Caco-2 (cell line): Measurements from ENCODE around the gene TNNI2. TPM values are rescaled to one million over a fixed set of nuclear protein-coding genes. Genes with fewer than 3 reads are reported as not detected.

ENCODE experiments used
- BruUV-seq: library from RNA; stranded (reverse); fragments of 400-500 nt; replicated peaks from 2 replicates; lab custom pipeline; 2021; lab: Mats Ljungman, UMichigan
- CTCF ChIA-PET: fragments of 300-600 bp; sonication (Branson Sonifier 250); formaldehyde crosslinking; loops from one replicate; lab custom pipeline; 2022; ENCODE audit warnings: antibody characterized with exemption; lab: Charles Lee
- POLR2A ChIA-PET: fragments of 300-600 bp; sonication (Branson Sonifier 250); formaldehyde crosslinking; loops from one replicate; lab custom pipeline; 2022; ENCODE audit warnings: antibody characterized with exemption; lab: Charles Lee
- DNase-seq, 2 experiments: peaks; one replicate each; pipeline versions ENCODE4 v3.0.0 to v3.0.0-alpha.2; 2020 to 2022
- H3K27me3 ChIP-seq: replicated peaks from 2 replicates; pipeline ENCODE4 v1.6.0; 2011; ENCODE audit warnings: low read length; ENCODE audit not compliant: control insufficient read depth, insufficient read depth
- H3K36me3 ChIP-seq: 2 replicates; pipeline ENCODE4 v1.5.1; 2011; ENCODE audit warnings: low read length; ENCODE audit not compliant: control insufficient read depth, insufficient read depth
- H3K4me1 ChIP-seq: fragments of 250-450 bp; sonication (Bioruptor Pico); 2 replicates; pipeline ENCODE4 v1.5.1; 2020; ENCODE audit warnings: mild to moderate bottlenecking
- H3K4me3 ChIP-seq: 2 replicates; pipeline ENCODE4 v1.5.1; 2011; ENCODE audit warnings: low read depth, mild to moderate bottlenecking, control low read depth, low read length
- H3K9me3 ChIP-seq: fragments of 250-450 bp; sonication (Bioruptor Pico); 2 replicates; pipeline ENCODE4 v1.5.1; 2020; ENCODE audit warnings: mild to moderate bottlenecking, moderate library complexity
- H3K27ac Mint-ChIP-seq: one replicate; pipeline ENCODE4 v1.8.0; 2022; ENCODE audit warnings: mixed read lengths; ENCODE audit not compliant: unreplicated experiment
- H3K27me3 Mint-ChIP-seq: one replicate; pipeline ENCODE4 v1.8.0; 2022; ENCODE audit warnings: mixed read lengths; ENCODE audit not compliant: insufficient read depth, unreplicated experiment
- H3K36me3 Mint-ChIP-seq: one replicate; pipeline ENCODE4 v1.8.0; 2022; ENCODE audit warnings: mild to moderate bottlenecking, mixed read lengths; ENCODE audit not compliant: insufficient read depth, unreplicated experiment
- H3K4me1 Mint-ChIP-seq: one replicate; pipeline ENCODE4 v1.8.0; 2022; ENCODE audit warnings: low read depth, mixed read lengths; ENCODE audit not compliant: unreplicated experiment
- H3K4me3 Mint-ChIP-seq: one replicate; pipeline ENCODE4 v1.8.0; 2022; ENCODE audit warnings: mild to moderate bottlenecking, moderate library complexity, mixed read lengths; ENCODE audit not compliant: unreplicated experiment
- H3K9me3 Mint-ChIP-seq: one replicate; pipeline ENCODE4 v1.8.0; 2022; ENCODE audit warnings: mixed read lengths; ENCODE audit not compliant: unreplicated experiment
- CTCF ChIP-seq, 2 experiments: fragments of 200-600 bp in 1 of 2; IDR thresholded peaks; 1 replicate in 1 of 2; 2 replicates in 1 of 2; pipeline versions ENCODE4 v1.5.1 to v1.8.0; 2011 to 2022; ENCODE audit warnings: antibody characterized with exemption in 1 of 2, control low read depth in 1 of 2, inconsistent platforms in 1 of 2, low read depth in 1 of 2, low read length in 1 of 2, mild to moderate bottlenecking in 1 of 2, moderate library complexity in 1 of 2; ENCODE audit not compliant: insufficient read depth in 1 of 2, severe bottlenecking in 1 of 2, unreplicated experiment in 1 of 2
- intact Hi-C: fragments of 100-400 bp; cut with micrococcal nuclease; formaldehyde crosslinking; loops from one replicate; pipeline ENCODE4 v1.10.0; 2022; ENCODE audit not compliant: unreplicated experiment
- total RNA-seq: library from RNA; stranded (reverse); gene quantifications from 2 replicates; pipeline ENCODE4 v1.2.3, GENCODE V29; 2022

Gene TNNI2
- total RNA-seq, 1 experiment from 2014 or later: 8.6 TPM

GRCh38 chr11:1857064-1857463 lies 18.3 kb downstream of the TNNI2 start:
- no peak for DNase-seq
- intact Hi-C loops: no loop called here
- no TSS peak for BruUV-seq
- Histone ChIP-seq H3K9me3 (no peaks in the 10 kb centered on the region), H3K4me1 (no peaks in the 10 kb centered on the region), H3K36me3 (no peaks in the 10 kb centered on the region), H3K4me3 (no peak overlapping the region), H3K27me3 (no peaks in the 10 kb centered on the region)
- POLR2A ChIA-PET: no interaction called here
- H3K4me1 Mint-ChIP-seq: no peaks in the 10 kb centered on the region
- no peaks in the 10 kb centered on the region for H3K9me3 Mint-ChIP-seq
- H3K4me3 Mint-ChIP-seq: no peak overlapping the region
- no peak overlapping the region for H3K27ac Mint-ChIP-seq
- TF ChIP-seq CTCF (IDR thresholded peaks at IDR 0.05; ENCODE audit: insufficient read depth in 1 of 2, low read depth in 1 of 2, low read length in 1 of 2, severe bottlenecking in 1 of 2, unreplicated experiment in 1 of 2): no peak
- H3K27me3 Mint-ChIP-seq: no peaks in the 10 kb centered on the region
- H3K36me3 Mint-ChIP-seq: no peaks in the 10 kb centered on the region
- CTCF ChIA-PET: interaction anchor here (1.0 kb wide), 1 partner anchor 294 kb away, joined by 5 read pairs; no protein-coding TSS in a partner anchor

GRCh38 chr11:1858154-1858553 lies 19.4 kb downstream of the TNNI2 start:
- no peaks in the 10 kb centered on the region for H3K9me3 ChIP-seq
- TF ChIP-seq CTCF (IDR thresholded peaks at IDR 0.05; ENCODE audit: insufficient read depth in 1 of 2, low read depth in 1 of 2, low read length in 1 of 2, severe bottlenecking in 1 of 2, unreplicated experiment in 1 of 2): no peak
- H3K27me3 ChIP-seq: no peaks in the 10 kb centered on the region
- ChIA-PET POLR2A (interaction anchor here (0.5 kb wide), 1 partner anchor 178 kb away, joined by 3 read pairs; no protein-coding TSS in a partner anchor), CTCF (interaction anchor here (0.7 to 1.0 kb wide), 2 partner anchors 24 to 293 kb away, joined by 3 to 5 read pairs; no protein-coding TSS in a partner anchor)
- no peak for DNase-seq
- Mint-ChIP-seq H3K4me3 (no peak overlapping the region), H3K27ac (no peak overlapping the region), H3K4me1 (no peaks in the 10 kb centered on the region), H3K27me3 (no peaks in the 10 kb centered on the region), H3K9me3 (no peaks in the 10 kb centered on the region), H3K36me3 (no peaks in the 10 kb centered on the region)
- no peaks in the 10 kb centered on the region for H3K36me3 ChIP-seq
- intact Hi-C loops: no loop called here
- no TSS peak for BruUV-seq
- no peak overlapping the region for H3K4me3 ChIP-seq
- peaks cover 1% of the 10 kb centered on the region; the same call in 1 of the 2 replicates for H3K4me1 ChIP-seq

- no peaks in the 10 kb centered on the region for H3K9me3 ChIP-seq
- intact Hi-C loops: no loop called here
- no peak for DNase-seq
- H3K27me3 Mint-ChIP-seq: no peaks in the 10 kb centered on the region
- H3K36me3 Mint-ChIP-seq: no peaks in the 10 kb centered on the region
- no TSS peak for BruUV-seq
- ChIA-PET POLR2A (no interaction called here), CTCF (no interaction called here)
- no peak overlapping the region for H3K27ac Mint-ChIP-seq
- TF ChIP-seq CTCF (IDR thresholded peaks at IDR 0.05; ENCODE audit: insufficient read depth in 1 of 2, low read depth in 1 of 2, low read length in 1 of 2, severe bottlenecking in 1 of 2, unreplicated experiment in 1 of 2): no peak
- no peaks in the 10 kb centered on the region for H3K36me3 ChIP-seq
- no peaks in the 10 kb centered on the region for H3K4me1 Mint-ChIP-seq
- H3K9me3 Mint-ChIP-seq: no peaks in the 10 kb centered on the region
- H3K4me3 ChIP-seq: no peak overlapping the region
- no peaks in the 10 kb centered on the region for H3K27me3 ChIP-seq
- H3K4me3 Mint-ChIP-seq: no peak overlapping the region
- peaks cover 5% of the 10 kb centered on the region for H3K4me1 ChIP-seq
Observed at GRCh38 chr11:1858576-1858975, 19.8 kb downstream of the TNNI2 start.
